22Rv1 (cell line): ENCODE results near the gene GASK1A.

Source experiments
- CTCF ChIP-seq: fragments of 450-650 bp; IDR thresholded peaks from 2 replicates; pipeline ENCODE4 v1.5.1; 2017; ENCODE audit warnings: mild to moderate bottlenecking
- ZFX ChIP-seq: fragments of 450-650 bp; IDR thresholded peaks from 2 replicates; pipeline ENCODE4 v1.6.1; 2017; ENCODE audit warnings: antibody characterized with exemption, borderline replicate concordance

GRCh38 chr3:42934910-42935309 lies 44.2 kb upstream of the GASK1A start:
- TF ChIP-seq CTCF (no peak), ZFX (no peak)
